OCI-LY7 (cell line): ENCODE results near the gene PRR33. TPM values are rescaled to one million over a fixed set of nuclear protein-coding genes. Genes with fewer than 3 reads are reported as not detected.

Source experiments
- BruUV-seq: library from RNA; stranded (reverse); fragments of 400-500 nt; replicated peaks from 2 replicates; lab custom pipeline; 2021; lab: Mats Ljungman, UMichigan
- CTCF ChIA-PET: fragments of 300-600 bp; sonication (Branson Sonifier 250); formaldehyde crosslinking; loops from one replicate; lab custom pipeline; 2022; ENCODE audit warnings: antibody characterized with exemption; ENCODE audit not compliant: unreplicated experiment; lab: Charles Lee
- POLR2A ChIA-PET: fragments of 300-600 bp; sonication (Branson Sonifier 250); formaldehyde crosslinking; loops from one replicate; lab custom pipeline; 2022; ENCODE audit warnings: antibody characterized with exemption; lab: Charles Lee
- DNase-seq: peaks from one replicate; pipeline ENCODE4 v3.0.0-alpha.2; 2015; ENCODE audit warnings: low spot score
- H2AFZ ChIP-seq: fragments of 200-600 bp; sonication (generic), shearing (Covaris generic); 2 replicates; pipeline ENCODE4 v1.6.1; 2014; ENCODE audit warnings: mild to moderate bottlenecking, antibody characterized with exemption, low read length, moderate library complexity
- H3K27ac ChIP-seq: fragments of 200-600 bp; sonication (generic); 2 replicates; pipeline ENCODE4 v1.5.1; 2014; ENCODE audit warnings: mixed run types, low read depth, mild to moderate bottlenecking, moderate library complexity, low read length, inconsistent platforms; ENCODE audit not compliant: poor library complexity, severe bottlenecking
- H3K36me3 ChIP-seq: fragments of 200-600 bp; sonication (generic); 2 replicates; pipeline ENCODE4 v1.6.1; 2014; ENCODE audit warnings: mild to moderate bottlenecking, antibody characterized with exemption, low read length, moderate library complexity, mixed read lengths; ENCODE audit not compliant: insufficient read depth
- H3K4me1 ChIP-seq: fragments of 200-600 bp; sonication (generic); 2 replicates; pipeline ENCODE4 v1.5.1; 2014; ENCODE audit warnings: mild to moderate bottlenecking, low read length; ENCODE audit not compliant: insufficient read depth, poor library complexity, severe bottlenecking
- H3K4me2 ChIP-seq: fragments of 200-600 bp; sonication (generic); 2 replicates; pipeline ENCODE4 v1.6.1; 2014; ENCODE audit warnings: mild to moderate bottlenecking, low read length
- H3K4me3 ChIP-seq: fragments of 200-600 bp; sonication (generic); 2 replicates; pipeline ENCODE4 v1.5.1; 2014; ENCODE audit warnings: mild to moderate bottlenecking, low read depth, low read length; ENCODE audit not compliant: poor library complexity, severe bottlenecking
- H3K79me2 ChIP-seq: fragments of 200-600 bp; sonication (generic); 2 replicates; pipeline ENCODE4 v1.6.1; 2016; ENCODE audit warnings: low read depth, mild to moderate bottlenecking, low read length, moderate library complexity, mixed read lengths; ENCODE audit not compliant: insufficient read depth
- H3K9me2 ChIP-seq: fragments of 200-600 bp; sonication (generic); 2 replicates; pipeline ENCODE4 v1.6.1; 2016; ENCODE audit warnings: mild to moderate bottlenecking, low read length, mixed read lengths; ENCODE audit not compliant: insufficient read depth
- H3K9me3 ChIP-seq: fragments of 200-600 bp; sonication (generic); 2 replicates; pipeline ENCODE4 v1.6.1; 2014; ENCODE audit warnings: mild to moderate bottlenecking, mixed run types, low read length, mixed read lengths
- H4K20me1 ChIP-seq: fragments of 200-600 bp; sonication (generic); 2 replicates; pipeline ENCODE4 v1.6.1; 2014; ENCODE audit warnings: mild to moderate bottlenecking, antibody characterized with exemption, low read length, moderate library complexity, mixed read lengths; ENCODE audit not compliant: insufficient read depth
- CTCF ChIP-seq: fragments of 200-600 bp; sonication (generic); conservative IDR thresholded peaks from 2 replicates; pipeline ENCODE4 v1.5.1; 2014; ENCODE audit warnings: mild to moderate bottlenecking, antibody characterized with exemption, low read length, moderate library complexity, mixed read lengths
- EZH2phosphoT487 ChIP-seq: fragments of 200-600 bp; sonication (generic); IDR thresholded peaks from 2 replicates; pipeline ENCODE4 v1.6.1; 2018; ENCODE audit warnings: low read depth, borderline replicate concordance, mild to moderate bottlenecking, mixed run types, antibody characterized with exemption, low read length, moderate library complexity, mixed read lengths
- intact Hi-C: fragments of 100-400 bp; cut with micrococcal nuclease; formaldehyde crosslinking; loops from one replicate; pipeline ENCODE4 v1.10.0; 2022; ENCODE audit not compliant: unreplicated experiment
- total RNA-seq, 2 experiments: library from RNA; depleted of rRNA in 1 of 2; stranded (reverse); fragments of >200 nt in 1 of 2; shearing (Covaris generic) in 1 of 2; gene quantifications; 2 replicates each; pipeline ENCODE4 v1.2.3, GENCODE V29; 2014 to 2022

Gene PRR33
- total RNA-seq, 2 experiments from 2014 or later, result not detected

- no peak for DNase-seq
- H3K4me2 ChIP-seq, result no peak overlapping the region
- TF ChIP-seq CTCF, result no peak
- TF ChIP-seq EZH2phosphoT487, result no peak
- H3K4me3 ChIP-seq, result no peak overlapping the region
- no TSS peak for BruUV-seq
- intact Hi-C loops, result loop anchor here (10.0 kb wide), 1 partner anchor 53 kb away; the partner anchor contains the start of gene MRPL23
- no peaks in the 10 kb centered on the region for H3K9me2 ChIP-seq
- H3K27ac ChIP-seq, result no peak overlapping the region
- H3K79me2 ChIP-seq, result no peaks in the 10 kb centered on the region
- H4K20me1 ChIP-seq, result no peaks in the 10 kb centered on the region
- H3K36me3 ChIP-seq, result peaks cover 14% of the 10 kb centered on the region; the same call in 1 of the 2 replicates
- no peaks in the 10 kb centered on the region for H3K4me1 ChIP-seq
- ChIA-PET CTCF (no interaction called here), POLR2A (no interaction called here)
- no peaks in the 10 kb centered on the region for H3K9me3 ChIP-seq
- no peak overlapping the region for H2AFZ ChIP-seq
Observed at GRCh38 chr11:1892116-1892515, 421 bp upstream of the PRR33 start.

GRCh38 chr11:1890856-1891830 is 552 bp downstream of the PRR33 start:
- Histone ChIP-seq H4K20me1 (no peaks in the 10 kb centered on the region), H3K9me2 (no peaks in the 10 kb centered on the region), H3K27ac (no peak overlapping the region), H3K4me1 (no peaks in the 10 kb centered on the region), H3K4me2 (no peak overlapping the region), H3K36me3 (peaks cover 17% of the 10 kb centered on the region), H3K9me3 (no peaks in the 10 kb centered on the region), H2AFZ (no peak overlapping the region), H3K4me3 (no peak overlapping the region), H3K79me2 (no peaks in the 10 kb centered on the region)
- ChIA-PET CTCF (no interaction called here), POLR2A (no interaction called here)
- no TSS peak for BruUV-seq
- no peak for TF ChIP-seq CTCF
- no peak for TF ChIP-seq EZH2phosphoT487
- no peak for DNase-seq
- intact Hi-C loops, result loop anchor here (10.0 kb wide), 1 partner anchor 54 kb away; the partner anchor contains the start of gene MRPL23
